Hepatocyte (in vitro differentiated cells): Measurements from ENCODE around the gene CNTNAP2. TPM values are rescaled to one million over a fixed set of nuclear protein-coding genes. Genes with fewer than 3 reads are reported as not detected.
A peak's percentile ranks its signal among the peaks of the same experiment; 100 is the strongest.

Source experiments
- DNase-seq: peaks from one replicate; pipeline ENCODE4 v3.0.0-alpha.2; 2016; ENCODE audit warnings: low spot score
- H2AFZ ChIP-seq: fragments of 200-600 bp; sonication (generic); 2 replicates; pipeline ENCODE4 v1.6.0; 2016; ENCODE audit warnings: antibody characterized with exemption, mild to moderate bottlenecking
- H3K27ac ChIP-seq: fragments of 200-600 bp; sonication (generic); 2 replicates; pipeline ENCODE4 v1.5.1; 2016; ENCODE audit warnings: mild to moderate bottlenecking
- H3K27me3 ChIP-seq: fragments of 200-600 bp; sonication (generic); 2 replicates; pipeline ENCODE4 v1.6.1; 2016
- H3K36me3 ChIP-seq: fragments of 200-600 bp; sonication (generic); replicated peaks from 2 replicates; pipeline ENCODE4 v1.5.1; 2016; ENCODE audit warnings: low read depth; ENCODE audit not compliant: insufficient read depth
- H3K4me1 ChIP-seq: fragments of 200-600 bp; sonication (generic); 2 replicates; pipeline ENCODE4 v1.5.1; 2016; ENCODE audit warnings: mild to moderate bottlenecking, moderate library complexity; ENCODE audit not compliant: insufficient read depth
- H3K4me2 ChIP-seq: fragments of 200-600 bp; sonication (generic); 2 replicates; pipeline ENCODE4 v1.6.0; 2016
- H3K4me3 ChIP-seq: fragments of 200-600 bp; sonication (generic); 2 replicates; pipeline ENCODE4 v1.5.1; 2016; ENCODE audit warnings: mild to moderate bottlenecking
- H3K79me2 ChIP-seq: fragments of 200-600 bp; sonication (generic); 2 replicates; pipeline ENCODE4 v1.6.0; 2017; ENCODE audit warnings: mild to moderate bottlenecking
- H3K9me2 ChIP-seq: fragments of 200-600 bp; sonication (generic); replicated peaks from 2 replicates; pipeline ENCODE4 v1.6.0; 2017; ENCODE audit warnings: mild to moderate bottlenecking; ENCODE audit not compliant: insufficient read depth
- H3K9me3 ChIP-seq: fragments of 200-600 bp; sonication (generic); 2 replicates; pipeline ENCODE4 v1.5.1; 2016; ENCODE audit warnings: low read depth, mild to moderate bottlenecking
- H4K20me1 ChIP-seq: fragments of 200-600 bp; sonication (generic); 2 replicates; pipeline ENCODE4 v1.6.0; 2016; ENCODE audit warnings: mild to moderate bottlenecking; ENCODE audit not compliant: insufficient read depth, poor library complexity, severe bottlenecking
- EZH2 ChIP-seq: fragments of 200-600 bp; sonication (generic); IDR thresholded peaks from 2 replicates; pipeline ENCODE4 v1.6.1; 2016; ENCODE audit warnings: antibody characterized with exemption, mild to moderate bottlenecking, borderline replicate concordance
- EZH2phosphoT487 ChIP-seq: fragments of 200-600 bp; sonication (generic); IDR thresholded peaks from one replicate; pipeline ENCODE4 v1.6.1; 2018; ENCODE audit warnings: antibody characterized with exemption, mild to moderate bottlenecking, low read depth, moderate library complexity; ENCODE audit not compliant: unreplicated experiment, severe bottlenecking
- WGBS: methylation state at CpG from one replicate; pipeline ENCODE4 v1.1.6; 2016; ENCODE audit warnings: low lambda C conversion rate; ENCODE audit errors: missing lambda C conversion rate; 5-methylcytosine and 5-hydroxymethylcytosine counted together
- polyA plus RNA-seq: library from polyadenylated mRNA; unstranded; fragments of >200 nt; fragmentation: Nextera tagmentation; extraction: Ambion mirVana; gene quantifications from 2 replicates; pipeline ENCODE4 v1.2.1, GENCODE V29; 2016
- total RNA-seq: library from RNA; depleted of rRNA; stranded (reverse); fragments of >200 nt; gene quantifications from 2 replicates; pipeline ENCODE4 v1.2.3, GENCODE V29; 2014
- TF ChIP-seq, protein P1 (sequence below): fragments of 200-600 bp; sonication (generic); IDR thresholded peaks from 2 replicates; pipeline ENCODE4 v1.5.1; 2016; ENCODE audit warnings: antibody characterized with exemption, mild to moderate bottlenecking; ENCODE audit not compliant: poor library complexity

CNTNAP2 gene
- total and polyA plus RNA-seq, 2 experiments from 2014 or later: 7.5 to 14.7 TPM

DNA sequence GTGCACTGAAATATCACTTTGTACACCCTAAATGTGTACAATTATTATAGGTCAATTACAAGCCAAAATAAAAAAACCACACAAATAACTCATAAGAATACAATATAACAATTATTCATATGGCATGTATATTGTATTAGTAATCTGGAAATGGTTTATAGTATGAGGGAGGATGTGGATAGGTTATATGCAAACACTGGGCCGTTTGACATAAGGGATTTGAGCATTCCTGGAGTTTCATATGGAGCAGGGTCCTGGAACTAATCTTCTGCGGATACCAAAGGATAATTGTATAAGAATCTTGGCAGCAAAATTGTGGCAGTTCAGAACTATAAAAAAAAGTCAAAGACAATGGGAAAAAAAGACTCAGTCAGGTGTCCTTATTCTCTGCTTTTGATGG lies 619.4 kb downstream of the CNTNAP2 start:
- no peaks in the 10 kb centered on the region for H3K36me3 ChIP-seq
- H4K20me1 ChIP-seq: no peaks in the 10 kb centered on the region
- DNase-seq: no peak
- no peaks in the 10 kb centered on the region for H3K4me1 ChIP-seq
- TF ChIP-seq, protein P1, sequence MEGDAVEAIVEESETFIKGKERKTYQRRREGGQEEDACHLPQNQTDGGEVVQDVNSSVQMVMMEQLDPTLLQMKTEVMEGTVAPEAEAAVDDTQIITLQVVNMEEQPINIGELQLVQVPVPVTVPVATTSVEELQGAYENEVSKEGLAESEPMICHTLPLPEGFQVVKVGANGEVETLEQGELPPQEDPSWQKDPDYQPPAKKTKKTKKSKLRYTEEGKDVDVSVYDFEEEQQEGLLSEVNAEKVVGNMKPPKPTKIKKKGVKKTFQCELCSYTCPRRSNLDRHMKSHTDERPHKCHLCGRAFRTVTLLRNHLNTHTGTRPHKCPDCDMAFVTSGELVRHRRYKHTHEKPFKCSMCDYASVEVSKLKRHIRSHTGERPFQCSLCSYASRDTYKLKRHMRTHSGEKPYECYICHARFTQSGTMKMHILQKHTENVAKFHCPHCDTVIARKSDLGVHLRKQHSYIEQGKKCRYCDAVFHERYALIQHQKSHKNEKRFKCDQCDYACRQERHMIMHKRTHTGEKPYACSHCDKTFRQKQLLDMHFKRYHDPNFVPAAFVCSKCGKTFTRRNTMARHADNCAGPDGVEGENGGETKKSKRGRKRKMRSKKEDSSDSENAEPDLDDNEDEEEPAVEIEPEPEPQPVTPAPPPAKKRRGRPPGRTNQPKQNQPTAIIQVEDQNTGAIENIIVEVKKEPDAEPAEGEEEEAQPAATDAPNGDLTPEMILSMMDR: no peak
- no peak for TF ChIP-seq EZH2phosphoT487
- TF ChIP-seq EZH2: no peak
- no peaks in the 10 kb centered on the region for H3K9me3 ChIP-seq
- H3K27me3 ChIP-seq: no peaks in the 10 kb centered on the region
- H3K79me2 ChIP-seq: no peaks in the 10 kb centered on the region
- H3K27ac ChIP-seq: no peak overlapping the region
- H3K9me2 ChIP-seq: no peaks in the 10 kb centered on the region
- H2AFZ ChIP-seq: no peak overlapping the region
- H3K4me2 ChIP-seq: no peak overlapping the region
- no peak overlapping the region for H3K4me3 ChIP-seq
- WGBS: 72% methylated on average over 2 of the region's 2 CpGs

DNA sequence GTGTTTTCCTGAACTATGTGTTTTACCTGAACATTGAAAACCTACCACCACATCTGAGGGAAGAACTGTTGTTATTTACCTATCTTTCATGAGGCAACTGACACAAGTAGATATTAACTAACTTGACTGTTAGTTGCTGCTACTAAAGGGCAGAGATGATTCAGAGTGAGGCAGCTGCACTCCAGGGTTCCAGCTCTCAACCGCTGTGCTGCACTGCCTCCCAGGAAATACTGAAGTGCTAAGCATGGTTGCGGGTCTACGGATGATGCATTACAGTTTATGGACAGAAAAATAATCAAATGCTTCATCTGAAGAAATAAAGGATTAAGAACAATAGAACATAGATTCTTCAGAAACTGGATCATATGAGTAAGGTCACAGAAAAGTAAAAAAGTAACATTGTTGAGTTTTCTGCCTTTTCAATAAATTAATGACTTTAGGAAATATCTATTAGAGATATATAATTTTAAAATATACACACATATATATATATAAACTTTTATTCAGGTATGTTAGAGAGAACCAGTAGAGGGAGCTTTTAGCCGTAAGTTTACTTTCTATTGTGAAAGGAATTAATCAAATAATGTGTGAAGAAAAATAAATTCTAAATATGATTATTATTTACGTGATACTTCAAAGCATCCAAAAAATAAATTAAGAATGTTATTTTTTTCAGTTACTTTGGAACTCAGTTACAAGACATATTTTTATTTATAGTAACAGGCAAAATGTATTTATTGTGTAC lies 620.0 kb downstream of the CNTNAP2 start:
- Histone ChIP-seq H3K27me3 (no peaks in the 10 kb centered on the region), H4K20me1 (no peaks in the 10 kb centered on the region), H3K36me3 (no peaks in the 10 kb centered on the region), H3K4me1 (no peaks in the 10 kb centered on the region), H3K79me2 (no peaks in the 10 kb centered on the region), H3K9me3 (no peaks in the 10 kb centered on the region), H3K9me2 (no peaks in the 10 kb centered on the region), H3K4me3 (no peak overlapping the region), H2AFZ (no peak overlapping the region), H3K27ac (no peak overlapping the region), H3K4me2 (no peak overlapping the region)
- TF ChIP-seq EZH2 (no peak), EZH2phosphoT487 (no peak)
- TF ChIP-seq, protein P1: peak; percentile 47
- WGBS: 81% methylated on average over 5 of the region's 5 CpGs
- DNase-seq: peak; percentile 6

DNA sequence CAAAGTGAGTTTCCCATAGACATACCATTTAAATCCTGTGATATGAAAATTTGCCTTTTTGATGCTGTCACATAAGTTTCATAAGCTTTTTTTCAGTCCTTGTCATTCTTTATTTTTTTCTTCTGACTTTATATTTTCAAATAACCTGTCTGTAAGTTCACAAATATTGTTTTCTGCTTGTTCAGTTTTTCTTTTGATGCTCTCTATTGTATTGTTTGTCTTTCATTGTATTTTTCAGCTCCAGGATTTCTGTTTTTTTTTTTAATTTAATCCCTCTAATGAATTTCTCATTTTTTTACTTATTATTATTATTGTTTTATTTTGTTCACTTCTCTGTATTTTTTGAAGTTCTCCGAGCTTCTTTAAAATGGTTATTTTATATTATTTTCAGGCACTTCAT lies 623.4 kb downstream of the CNTNAP2 start:
- TF ChIP-seq EZH2: no peak
- TF ChIP-seq EZH2phosphoT487: no peak
- TF ChIP-seq, protein P1: no peak
- DNase-seq: no peak
- no peak overlapping the region for H3K4me2 ChIP-seq
- WGBS: 96% methylated on average over 1 of the region's 1 CpG
- H3K79me2 ChIP-seq: no peaks in the 10 kb centered on the region
- no peaks in the 10 kb centered on the region for H3K27me3 ChIP-seq
- no peaks in the 10 kb centered on the region for H3K36me3 ChIP-seq
- no peak overlapping the region for H3K27ac ChIP-seq
- no peaks in the 10 kb centered on the region for H3K9me2 ChIP-seq
- H3K9me3 ChIP-seq: no peaks in the 10 kb centered on the region
- no peak overlapping the region for H3K4me3 ChIP-seq
- H3K4me1 ChIP-seq: no peaks in the 10 kb centered on the region
- no peak overlapping the region for H2AFZ ChIP-seq
- H4K20me1 ChIP-seq: no peaks in the 10 kb centered on the region

DNA sequence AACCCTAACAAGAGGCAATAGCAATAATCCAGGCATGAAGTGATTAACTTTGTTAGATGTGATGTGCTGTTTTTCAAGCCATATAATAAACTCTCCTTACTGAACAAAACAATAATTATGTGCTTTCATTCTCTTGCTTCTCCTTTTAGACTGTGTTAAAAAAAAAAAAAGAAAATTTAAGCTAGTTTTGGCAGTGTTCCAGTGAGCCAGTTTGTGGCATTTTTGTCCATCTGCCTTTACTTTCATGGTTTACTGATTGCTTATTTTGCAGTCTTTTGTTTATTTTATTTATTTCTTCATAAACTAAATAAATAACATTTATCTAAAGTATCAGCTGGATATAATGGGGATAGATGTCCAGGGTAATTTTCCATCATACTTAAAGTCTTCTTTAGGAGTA lies 625.3 kb downstream of the CNTNAP2 start:
- no peaks in the 10 kb centered on the region for H3K4me1 ChIP-seq
- no peaks in the 10 kb centered on the region for H3K9me3 ChIP-seq
- H3K27me3 ChIP-seq: no peaks in the 10 kb centered on the region
- H3K4me2 ChIP-seq: no peak overlapping the region
- no peaks in the 10 kb centered on the region for H4K20me1 ChIP-seq
- DNase-seq: no peak
- H3K79me2 ChIP-seq: no peaks in the 10 kb centered on the region
- no peaks in the 10 kb centered on the region for H3K36me3 ChIP-seq
- no peak overlapping the region for H2AFZ ChIP-seq
- no peak overlapping the region for H3K4me3 ChIP-seq
- no peaks in the 10 kb centered on the region for H3K9me2 ChIP-seq
- TF ChIP-seq EZH2: no peak
- TF ChIP-seq, protein P1: no peak
- no peak for TF ChIP-seq EZH2phosphoT487
- H3K27ac ChIP-seq: no peak overlapping the region
